HG03378 (cell line): Measurements from ENCODE around the gene ZNF148.

Experiments used
- ATAC-seq: cut with Tn5 transposase; IDR thresholded peaks from one replicate; pipeline ENCODE4 v1.9.1; 2021; ENCODE audit warnings: mild to moderate bottlenecking, moderate library complexity; ENCODE audit not compliant: unreplicated experiment

Gene ZNF148

DNA sequence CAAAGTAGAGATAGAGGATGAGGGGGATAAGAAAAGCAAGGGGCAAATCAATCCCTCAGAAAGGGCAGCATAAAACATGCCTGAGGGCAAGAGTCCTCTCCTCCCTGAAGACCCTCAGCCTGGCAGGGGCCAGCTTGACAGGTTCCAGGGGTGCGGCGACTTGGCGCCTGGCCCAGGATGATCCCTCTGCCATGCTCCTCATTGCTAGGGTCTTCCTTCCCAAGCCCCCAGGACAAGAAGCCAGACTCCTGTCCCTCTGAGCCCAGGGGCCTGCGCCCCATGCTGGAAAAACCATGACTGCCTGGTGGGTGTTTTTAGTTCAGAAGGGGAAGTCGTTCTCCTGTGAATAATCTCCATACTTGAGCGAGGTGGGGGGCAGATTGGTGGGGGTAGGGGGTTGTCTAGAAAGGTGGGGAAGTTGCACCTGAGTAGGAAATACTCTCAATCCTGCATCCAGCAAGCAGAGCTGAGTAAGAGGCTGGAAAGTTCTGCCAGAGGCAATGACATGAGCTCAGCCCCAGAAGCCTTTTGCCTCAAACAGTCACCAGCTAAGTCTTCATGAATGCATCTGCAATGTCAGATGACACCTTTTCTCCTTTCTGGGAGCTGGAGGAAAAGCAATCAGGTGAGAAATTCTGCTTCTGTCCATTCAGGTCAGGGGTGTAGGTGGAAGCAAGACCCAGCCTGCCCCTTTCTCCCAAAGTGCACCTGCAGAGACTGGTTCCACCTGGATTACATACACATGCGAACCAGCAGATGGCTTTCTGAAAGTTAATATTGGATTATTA is 180.9 kb downstream of the ZNF148 start:
- ATAC-seq = no peak

DNA sequence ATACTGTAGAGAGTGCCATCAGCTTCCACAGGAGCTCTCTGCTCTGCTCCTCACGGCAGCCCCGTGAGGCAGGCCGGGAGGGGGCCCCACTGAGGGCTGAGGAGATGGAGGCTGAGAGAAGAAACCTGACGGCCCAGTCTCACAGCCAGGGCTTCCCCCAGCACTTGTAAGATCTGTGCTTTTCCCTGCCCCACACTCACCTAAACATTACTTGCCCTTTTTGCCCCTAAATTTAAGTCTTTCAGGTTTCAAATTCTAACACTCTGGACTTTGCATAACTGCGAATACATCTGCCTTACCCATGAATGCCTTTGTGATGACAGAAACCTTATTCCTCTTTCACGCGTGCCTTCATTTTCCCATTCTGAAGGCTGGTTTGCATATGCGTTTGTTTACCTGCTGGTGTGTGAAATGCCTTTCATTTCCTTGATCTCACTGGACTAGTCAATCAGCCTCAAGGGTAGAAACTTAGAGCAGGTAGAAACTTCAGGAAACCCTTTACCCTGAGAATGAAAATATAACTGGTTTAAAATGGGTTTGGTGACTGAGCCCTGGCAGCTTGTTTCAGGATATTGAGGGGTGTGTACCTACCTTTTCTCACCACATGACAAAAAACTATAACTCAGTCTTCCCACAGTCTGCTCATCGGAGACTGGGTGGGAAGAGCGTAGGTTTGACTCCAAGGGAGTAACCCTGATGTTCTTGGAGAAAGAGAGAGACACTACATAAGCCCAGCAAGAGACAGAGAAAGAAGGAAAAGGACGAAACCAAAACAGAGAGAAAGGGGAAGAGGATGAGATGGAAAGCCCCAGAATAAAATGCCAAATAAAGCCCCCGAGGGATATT is 182.7 kb downstream of the ZNF148 start:
- no peak for ATAC-seq

- ATAC-seq = no peak
Measured at GRCh38 chr3:125191730-125192129, 183.4 kb downstream of the ZNF148 start.

DNA sequence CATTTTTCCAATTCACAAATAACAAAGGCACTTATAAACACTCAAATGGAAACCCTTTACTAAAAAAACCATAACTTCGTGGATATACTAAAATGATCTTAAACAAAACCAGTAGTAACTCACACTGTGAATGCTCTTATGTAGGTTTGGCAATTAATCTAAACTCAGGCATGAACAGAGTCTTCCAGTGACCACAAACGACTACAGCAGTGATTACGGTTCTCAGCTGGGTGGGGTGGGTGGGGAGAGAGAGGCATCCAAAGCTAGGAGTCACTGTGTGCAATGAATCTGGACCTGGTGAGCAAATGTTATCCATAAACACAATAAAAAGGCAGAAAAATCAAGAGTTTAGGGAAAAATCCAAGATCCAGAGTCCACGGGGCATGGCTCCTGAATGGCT is 183.9 kb downstream of the ZNF148 start:
- no peak for ATAC-seq

GRCh38 chr3:125190786-125191185 is 184.3 kb downstream of the ZNF148 start:
- ATAC-seq = no peak

DNA sequence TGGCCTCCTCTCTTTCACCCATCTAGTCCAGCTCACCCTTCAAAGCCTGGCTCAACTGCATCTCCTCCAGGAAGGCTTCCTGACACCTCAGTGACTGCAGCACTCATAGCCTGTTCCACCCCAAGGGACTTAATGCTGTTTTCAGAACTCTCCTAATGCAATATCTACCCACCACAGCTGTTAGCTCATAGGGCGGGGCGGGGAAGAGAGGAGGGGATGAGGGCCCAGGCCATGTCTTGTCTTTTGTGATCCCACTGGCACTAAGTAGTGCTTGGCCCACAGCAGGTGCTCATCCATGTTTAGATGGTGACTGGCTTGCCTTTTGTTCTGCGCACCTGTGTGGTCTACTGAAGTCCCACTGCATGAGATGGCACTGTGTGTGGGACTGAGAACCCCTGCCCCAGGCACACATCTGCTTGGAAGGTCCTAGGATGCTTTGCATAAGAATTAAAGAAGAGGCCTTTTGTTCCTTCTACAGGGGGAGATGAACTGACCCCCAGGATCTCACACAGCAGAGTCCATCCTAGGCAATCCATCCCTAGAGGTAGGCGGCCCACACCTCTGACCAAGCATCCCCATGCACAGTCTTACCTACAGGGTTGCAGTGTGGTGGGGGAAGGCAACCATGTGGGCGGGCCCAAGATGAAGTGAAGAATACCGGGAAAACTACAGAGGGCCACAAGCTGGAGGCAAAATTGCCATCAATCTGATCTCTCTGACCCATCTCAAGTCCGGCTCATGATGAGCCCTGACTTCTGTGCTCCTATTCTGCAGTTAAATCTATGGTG is 185.6 kb downstream of the ZNF148 start:
- ATAC-seq = no peak

DNA sequence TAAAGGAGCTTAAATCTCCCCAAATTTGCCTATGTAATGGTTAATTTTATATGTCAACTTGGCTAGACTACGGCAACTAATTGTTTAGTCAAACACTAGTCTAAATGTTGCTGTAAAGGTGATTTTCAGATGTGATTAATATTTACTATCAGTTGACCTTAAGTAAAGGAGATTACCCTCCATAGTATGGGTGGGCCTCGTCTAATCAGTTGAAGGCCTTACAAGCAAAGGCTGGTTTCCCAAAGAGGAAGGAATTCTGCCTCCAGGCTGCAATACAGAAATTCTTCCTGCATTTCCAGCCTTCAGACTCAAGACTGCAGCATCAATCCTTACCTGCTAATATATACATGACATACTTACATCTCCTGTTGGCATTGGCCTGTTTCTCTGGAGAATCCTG is 186.2 kb downstream of the ZNF148 start:
- ATAC-seq = no peak

DNA sequence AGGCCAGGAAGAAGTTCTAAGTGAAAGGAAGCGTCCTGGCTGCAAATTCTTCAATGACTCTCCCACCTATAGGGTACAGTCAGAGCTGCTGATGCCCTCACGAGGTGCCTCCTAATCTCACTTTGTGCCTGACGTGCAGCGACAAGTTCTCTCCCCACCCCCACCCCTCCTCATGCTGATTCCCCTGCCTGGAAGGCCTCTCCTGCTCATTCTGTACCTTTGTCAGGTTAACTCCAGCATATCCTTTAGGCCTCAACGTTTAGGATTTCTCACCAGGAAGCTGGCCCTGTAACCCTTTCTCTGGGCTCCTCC is 187.6 kb downstream of the ZNF148 start:
- no peak for ATAC-seq

DNA sequence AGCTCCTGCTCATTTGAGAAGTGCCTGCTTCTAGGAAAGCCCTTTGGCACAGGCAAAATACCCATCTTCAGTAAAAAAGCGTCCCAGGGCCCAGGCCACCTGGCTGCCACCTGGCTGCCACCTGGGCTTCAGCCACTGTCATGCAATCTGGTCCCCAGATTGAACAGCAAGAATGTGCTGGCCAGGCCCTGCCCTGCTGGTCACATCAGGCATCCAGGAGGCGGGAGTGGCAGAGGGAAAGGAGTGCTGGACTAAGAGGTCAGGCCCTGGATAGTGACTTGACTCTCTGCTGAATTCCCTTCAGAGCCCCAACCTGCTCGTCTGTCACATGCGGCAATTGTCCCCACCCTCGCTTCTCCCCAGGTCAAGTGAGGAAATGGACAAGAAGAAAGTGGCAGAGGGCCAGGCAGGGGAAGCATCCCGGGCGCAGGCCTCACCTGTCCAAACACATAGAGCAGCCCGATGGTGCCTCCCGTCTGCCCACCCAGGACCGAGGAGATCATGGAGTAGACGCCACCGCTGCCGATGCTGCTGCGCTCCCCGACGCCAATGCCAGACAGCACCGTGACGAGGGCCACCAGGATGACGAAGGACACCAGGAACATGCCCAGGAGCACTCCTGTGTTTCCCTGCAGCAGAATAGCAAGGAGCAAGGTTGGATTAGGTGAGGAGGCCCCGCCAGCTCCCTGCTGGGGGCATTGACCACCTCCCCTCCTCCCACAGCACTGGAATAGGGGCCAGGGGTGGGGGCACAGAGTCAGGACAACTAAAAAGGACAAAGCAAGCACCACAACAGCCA is 188.1 kb downstream of the ZNF148 start:
- no peak for ATAC-seq

DNA sequence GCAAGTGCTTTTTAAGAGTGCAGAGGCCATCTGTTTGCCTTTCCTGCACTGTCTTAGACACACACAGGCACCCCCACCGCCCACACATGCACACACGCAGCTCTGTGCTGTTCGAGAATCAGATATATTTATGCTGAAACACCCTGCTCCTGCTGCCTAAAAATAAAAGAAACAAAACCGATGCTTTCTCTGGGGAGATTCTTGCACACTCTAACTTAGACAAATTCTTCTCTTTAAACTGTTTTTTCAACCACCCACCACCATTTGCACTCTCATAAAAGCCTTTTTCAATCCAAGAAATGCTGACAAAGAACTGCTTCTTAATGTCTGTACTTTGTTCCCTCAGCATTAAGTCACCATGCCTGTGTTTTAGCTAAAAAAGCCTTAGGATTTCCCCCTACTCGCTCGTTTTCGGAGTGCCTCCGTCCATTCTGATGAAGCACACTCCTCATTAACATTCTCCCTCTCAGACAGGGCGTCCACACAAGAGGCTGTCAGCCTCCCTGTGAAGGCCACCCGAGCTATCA is 188.8 kb downstream of the ZNF148 start:
- peak; percentile 67 for ATAC-seq

GRCh38 chr3:125185805-125186204 is 189.3 kb downstream of the ZNF148 start:
- ATAC-seq = no peak

- ATAC-seq = no peak
Measured at GRCh38 chr3:125179884-125180240, 195.3 kb downstream of the ZNF148 start.

- ATAC-seq = no peak
Measured at GRCh38 chr3:125179143-125179883, 195.8 kb downstream of the ZNF148 start.

GRCh38 chr3:125177746-125178145 is 197.4 kb downstream of the ZNF148 start:
- no peak for ATAC-seq
